ENCODE data around the gene MUC15.

- TF ChIP-seq POLR2AphosphoS5 (IDR thresholded peaks at IDR 0.05) (no peak), POLR2A (IDR thresholded peaks at IDR 0.05) (no peak)
Measured at GRCh38 chr11:26558190-26558589, 13.9 kb downstream of the MUC15 start.

Data from sigmoid colon (tissue), 4 donors.